A673 (cell line): ENCODE measurements around the gene COA8. TPM values are rescaled to one million over a fixed set of nuclear protein-coding genes. Genes with fewer than 3 reads are reported as not detected.

Experiments used
- BruUV-seq: library from RNA; stranded (reverse); fragments of 400-500 nt; replicated peaks from 2 replicates; lab custom pipeline; 2021; lab: Mats Ljungman, UMichigan
- CTCF ChIA-PET: fragments of 300-600 bp; sonication (Branson Sonifier 250); formaldehyde crosslinking; loops from one replicate; lab custom pipeline; 2022; ENCODE audit warnings: antibody characterized with exemption; lab: Charles Lee
- POLR2A ChIA-PET: fragments of 300-600 bp; sonication (Branson Sonifier 250); formaldehyde crosslinking; loops from one replicate; lab custom pipeline; 2022; ENCODE audit warnings: antibody characterized with exemption; ENCODE audit not compliant: low non-redundant PET; lab: Charles Lee
- DNase-seq: peaks from one replicate; pipeline ENCODE4 v3.0.0-alpha.2; 2015; ENCODE audit warnings: low spot score
- H3K27ac ChIP-seq: fragments of 200-600 bp; sonication (generic); 2 replicates; pipeline ENCODE4 v1.5.1; 2016; ENCODE audit warnings: mixed run types, low read depth, mild to moderate bottlenecking, mixed read lengths, antibody characterized with exemption, low read length; ENCODE audit not compliant: poor library complexity, severe bottlenecking
- H3K27me3 ChIP-seq: fragments of 200-600 bp; sonication (generic); replicated peaks from 2 replicates; pipeline ENCODE4 v1.6.1; 2017; ENCODE audit warnings: mixed run types, low read depth, mild to moderate bottlenecking, mixed read lengths, antibody characterized with exemption, low read length; ENCODE audit not compliant: insufficient read depth, poor library complexity
- H3K36me3 ChIP-seq: fragments of 200-600 bp; sonication (generic); 2 replicates; pipeline ENCODE4 v1.6.1; 2016; ENCODE audit warnings: mixed run types, mild to moderate bottlenecking, mixed read lengths, antibody characterized with exemption, low read length; ENCODE audit not compliant: insufficient read depth, poor library complexity, severe bottlenecking
- H3K4me1 ChIP-seq: fragments of 200-600 bp; sonication (generic); 2 replicates; pipeline ENCODE4 v1.6.1; 2017; ENCODE audit warnings: mixed run types, mild to moderate bottlenecking, mixed read lengths, antibody characterized with exemption, low read length; ENCODE audit not compliant: insufficient read depth, poor library complexity, severe bottlenecking
- H3K4me3 ChIP-seq: fragments of 200-600 bp; sonication (generic); 2 replicates; pipeline ENCODE4 v1.5.1; 2016; ENCODE audit warnings: low read depth, mixed run types, mild to moderate bottlenecking, mixed read lengths, low read length; ENCODE audit not compliant: poor library complexity, severe bottlenecking
- H3K9me3 ChIP-seq: fragments of 200-600 bp; sonication (generic); 2 replicates; pipeline ENCODE4 v1.6.1; 2016; ENCODE audit warnings: mixed run types, low read depth, mild to moderate bottlenecking, mixed read lengths, antibody characterized with exemption, low read length; ENCODE audit not compliant: poor library complexity, severe bottlenecking
- CTCF ChIP-seq: fragments of 300-800, 200-600 bp; sonication (generic); conservative IDR thresholded peaks from 2 replicates; pipeline ENCODE4 v1.5.1; 2017; ENCODE audit warnings: low read depth, mild to moderate bottlenecking, antibody characterized with exemption, low read length, moderate library complexity, mixed read lengths
- EZH2 ChIP-seq: fragments of 200-600 bp; sonication (generic); IDR thresholded peaks from 2 replicates; pipeline ENCODE4 v1.6.1; 2017; ENCODE audit warnings: borderline replicate concordance, low read depth, mild to moderate bottlenecking, mixed read lengths, antibody characterized with exemption, low read length; ENCODE audit not compliant: poor library complexity, severe bottlenecking
- intact Hi-C: fragments of 100-400 bp; cut with micrococcal nuclease; formaldehyde crosslinking; loops from one replicate; pipeline ENCODE4 v1.10.0; 2022; ENCODE audit not compliant: unreplicated experiment
- total RNA-seq: library from RNA; stranded (reverse); gene quantifications from 2 replicates; pipeline ENCODE4 v1.2.3, GENCODE V29; 2021

Gene COA8
- total RNA-seq, 1 experiment from 2014 or later, result 51.0 TPM

GRCh38 chr14:103540821-103541708 lies 21.7 kb upstream of the COA8 start:
- ChIA-PET CTCF (no interaction called here), POLR2A (no interaction called here)
- intact Hi-C loops, result loop anchor here (5.0 kb wide), 1 partner anchor 464 kb away; no protein-coding TSS in a partner anchor
- DNase-seq, result no peak
- Histone ChIP-seq H3K4me1 (peaks cover 40% of the 10 kb centered on the region), H3K27me3 (no peaks in the 10 kb centered on the region), H3K9me3 (no peaks in the 10 kb centered on the region), H3K27ac (no peak overlapping the region), H3K36me3 (no peaks in the 10 kb centered on the region), H3K4me3 (no peak overlapping the region)
- BruUV-seq, result no TSS peak
- TF ChIP-seq CTCF (no peak), EZH2 (no peak)

- Histone ChIP-seq H3K27me3 (no peaks in the 10 kb centered on the region), H3K27ac (peak overlapping the region; percentile 59), H3K4me3 (no peak overlapping the region), H3K4me1 (peaks cover 40% of the 10 kb centered on the region), H3K36me3 (no peaks in the 10 kb centered on the region), H3K9me3 (no peaks in the 10 kb centered on the region)
- no peak for DNase-seq
- POLR2A ChIA-PET, result no interaction called here
- TF ChIP-seq EZH2 (no peak), CTCF (no peak)
- CTCF ChIA-PET, result no interaction called here
- BruUV-seq, result no TSS peak
- intact Hi-C loops, result loop anchor here (5.0 kb wide), 1 partner anchor 465 kb away; no protein-coding TSS in a partner anchor
These were observed 20.8 kb upstream of the COA8 start for GRCh38 chr14:103541709-103542604.

DNA sequence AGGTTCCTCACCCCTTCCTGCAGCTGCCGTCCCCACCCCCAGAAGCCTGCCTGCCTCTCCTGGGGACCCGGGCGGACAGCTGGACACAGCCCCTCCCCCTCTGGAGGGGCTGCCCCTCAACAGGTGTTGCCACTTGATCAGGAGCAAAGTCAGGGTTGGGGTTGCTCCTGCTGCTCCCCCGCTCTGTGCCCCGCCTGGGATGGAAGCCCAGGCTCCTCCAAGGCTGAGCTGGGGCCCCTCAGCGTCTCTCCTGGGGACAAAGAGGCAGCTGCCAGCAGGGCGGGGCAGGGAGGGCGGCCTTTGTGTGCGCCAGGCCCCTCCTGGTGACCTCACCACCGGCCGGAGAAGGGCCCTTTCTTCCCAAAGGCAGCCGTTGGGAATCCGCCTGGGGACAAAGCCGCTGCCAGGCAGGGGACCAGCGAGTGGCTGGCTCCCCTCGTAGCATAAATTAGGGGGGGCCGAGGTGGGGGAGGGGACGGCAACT lies 20.1 kb upstream of the COA8 start:
- POLR2A ChIA-PET, result no interaction called here

More for the DNA sequence above, 20.1 kb upstream of the COA8 start:
- H3K9me3 ChIP-seq, result no peaks in the 10 kb centered on the region
- H3K27ac ChIP-seq, result peak overlapping the region; percentile 59
- BruUV-seq, result no TSS peak
- no peak for DNase-seq
- peaks cover 40% of the 10 kb centered on the region for H3K4me1 ChIP-seq
- H3K4me3 ChIP-seq, result no peak overlapping the region
- H3K36me3 ChIP-seq, result no peaks in the 10 kb centered on the region
- intact Hi-C loops, result loop anchor here (5.0 kb wide), 1 partner anchor 465 kb away; no protein-coding TSS in a partner anchor
- H3K27me3 ChIP-seq, result no peaks in the 10 kb centered on the region
- TF ChIP-seq EZH2 (no peak), CTCF (no peak)
- CTCF ChIA-PET, result no interaction called here
